Measurements from ENCODE around the gene RPUSD3. TPM values are rescaled to one million over a fixed set of nuclear protein-coding genes. Genes with fewer than 3 reads are reported as not detected.

The RPUSD3 gene
- total RNA-seq, 1 donor = 31.1 TPM

DNA sequence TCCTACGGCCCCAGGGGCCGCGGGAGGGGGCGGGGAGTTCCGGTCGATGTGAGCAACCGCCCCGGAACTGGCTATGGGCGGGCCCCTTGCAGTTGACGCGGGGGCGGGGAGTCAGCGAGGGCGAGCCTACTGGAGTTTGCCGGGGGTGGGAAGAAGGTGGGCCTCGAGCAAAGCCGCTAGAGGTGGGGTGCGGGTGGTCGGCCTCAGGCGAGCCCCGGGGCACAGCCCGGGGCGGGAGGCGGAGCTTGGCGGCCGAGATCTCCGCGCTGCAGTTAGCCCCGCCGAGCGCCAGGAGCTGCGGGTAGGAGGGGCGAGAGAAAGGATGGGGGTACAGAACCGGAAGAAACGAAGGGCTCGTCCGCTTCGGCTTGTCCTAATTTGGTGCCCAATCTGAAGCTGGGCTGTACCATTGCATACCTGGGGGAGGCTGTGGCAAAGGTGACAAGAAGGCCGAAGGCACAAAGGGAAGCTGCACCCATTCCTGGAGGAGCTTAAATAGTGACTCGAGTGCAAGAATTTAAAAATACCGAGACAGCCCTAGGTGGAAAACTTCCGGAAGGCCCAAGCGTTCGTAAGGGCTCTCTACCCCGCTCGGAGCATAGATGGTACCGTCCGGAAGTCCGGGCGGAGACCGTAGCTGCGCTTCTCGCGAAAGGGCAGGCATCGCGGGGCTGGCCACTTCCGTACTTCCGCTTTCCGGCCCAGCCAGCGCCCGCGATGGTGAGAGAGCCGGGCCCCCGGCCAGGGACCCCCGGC, 51.2 kb downstream of the RPUSD3 start, which contains the start of the genes ARPC4 and TADA3:
Gene ARPC4, plus strand, starts transcription at position 678 of the 756 bp plus-strand sequence. Its CDS starts 40 bp downstream, at position 718.
Gene TADA3, minus strand, starts transcription at position 69 of the 756 bp plus-strand sequence. CDS start 1,007 bp downstream, outside the sequence.
- TF ChIP-seq, protein P1, sequence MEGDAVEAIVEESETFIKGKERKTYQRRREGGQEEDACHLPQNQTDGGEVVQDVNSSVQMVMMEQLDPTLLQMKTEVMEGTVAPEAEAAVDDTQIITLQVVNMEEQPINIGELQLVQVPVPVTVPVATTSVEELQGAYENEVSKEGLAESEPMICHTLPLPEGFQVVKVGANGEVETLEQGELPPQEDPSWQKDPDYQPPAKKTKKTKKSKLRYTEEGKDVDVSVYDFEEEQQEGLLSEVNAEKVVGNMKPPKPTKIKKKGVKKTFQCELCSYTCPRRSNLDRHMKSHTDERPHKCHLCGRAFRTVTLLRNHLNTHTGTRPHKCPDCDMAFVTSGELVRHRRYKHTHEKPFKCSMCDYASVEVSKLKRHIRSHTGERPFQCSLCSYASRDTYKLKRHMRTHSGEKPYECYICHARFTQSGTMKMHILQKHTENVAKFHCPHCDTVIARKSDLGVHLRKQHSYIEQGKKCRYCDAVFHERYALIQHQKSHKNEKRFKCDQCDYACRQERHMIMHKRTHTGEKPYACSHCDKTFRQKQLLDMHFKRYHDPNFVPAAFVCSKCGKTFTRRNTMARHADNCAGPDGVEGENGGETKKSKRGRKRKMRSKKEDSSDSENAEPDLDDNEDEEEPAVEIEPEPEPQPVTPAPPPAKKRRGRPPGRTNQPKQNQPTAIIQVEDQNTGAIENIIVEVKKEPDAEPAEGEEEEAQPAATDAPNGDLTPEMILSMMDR (IDR thresholded peaks at IDR 0.05; ENCODE audit: insufficient read depth, low read depth, low read length) = no peak
- DNase-seq (ENCODE audit: low read depth) = peak; percentile 97
- peak within 1 kb of the TSS; percentile 80 for H3K4me3 ChIP-seq (ENCODE audit: low read depth, low read length)

DNA sequence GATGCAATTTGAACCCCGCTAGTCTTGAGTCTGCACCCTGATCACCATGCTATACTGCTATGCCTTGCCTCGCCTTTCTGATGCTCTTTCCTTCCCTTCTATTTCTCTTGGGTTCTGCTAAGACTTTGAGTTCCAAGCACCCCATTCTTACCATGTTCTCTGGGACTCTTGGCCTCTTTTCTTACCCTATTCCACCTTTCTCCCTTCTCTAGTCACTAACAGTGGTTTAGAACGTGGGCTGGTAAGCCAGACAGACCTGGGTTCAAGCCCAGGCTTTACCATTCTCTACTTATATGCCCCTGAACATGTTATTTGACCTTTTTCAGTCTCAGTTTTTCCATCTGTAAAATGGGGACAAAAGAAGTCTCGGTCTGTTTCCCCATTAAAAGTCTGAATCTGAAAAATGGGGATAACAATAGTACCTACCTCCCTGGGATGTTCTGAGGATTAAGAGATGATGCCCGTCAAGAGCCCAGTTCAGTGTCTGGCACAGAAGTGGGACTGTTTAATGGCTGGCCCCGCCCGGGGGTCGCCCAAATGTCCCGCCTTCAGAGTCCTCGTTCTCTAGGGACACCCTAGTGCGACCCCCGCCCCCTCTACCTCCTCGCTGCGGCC, 51.9 kb downstream of the RPUSD3 start:
- DNase-seq (ENCODE audit: low read depth) = no peak
- peak overlapping the region; percentile 80 for H3K4me3 ChIP-seq (ENCODE audit: low read depth, low read length)
- TF ChIP-seq, protein P1 (IDR thresholded peaks at IDR 0.05; ENCODE audit: insufficient read depth, low read depth, low read length) = no peak

DNA sequence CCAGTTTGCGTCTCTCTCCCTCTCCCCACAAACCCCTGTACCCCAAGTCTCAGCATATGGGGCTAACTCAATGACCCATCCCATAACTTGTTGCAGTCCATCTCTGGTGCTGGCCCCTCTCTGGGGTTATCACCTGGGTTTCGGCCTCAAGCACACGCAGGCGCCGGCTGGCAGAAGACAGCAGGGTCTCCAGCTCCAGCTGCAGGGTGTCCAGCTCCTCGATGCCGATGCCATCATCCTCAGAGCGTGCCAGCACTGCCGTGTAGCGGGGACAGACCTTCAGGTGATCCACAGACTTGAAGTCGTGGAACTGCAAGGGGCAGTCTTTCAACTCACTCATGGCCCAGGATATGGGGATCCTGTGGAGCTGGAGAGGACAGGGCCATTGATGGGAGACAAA, 52.7 kb downstream of the RPUSD3 start:
- TF ChIP-seq, protein P1 (IDR thresholded peaks at IDR 0.05; ENCODE audit: insufficient read depth, low read depth, low read length) = no peak
- DNase-seq (ENCODE audit: low read depth) = no peak
- no peak overlapping the region for H3K4me3 ChIP-seq (ENCODE audit: low read depth, low read length)

Other genes with a start within 250 kb of the RPUSD3 start
- 32.4 and 39.9 TPM in 2 replicates for gene MTMR14, start 194.5 kb downstream of the RPUSD3 start, total RNA-seq
- gene CPNE9, start 140.2 kb downstream of the RPUSD3 start, total RNA-seq = not detected in 2 replicates
- 15.5 and 17.3 TPM in 2 replicates for gene BRPF1, start 112.3 kb downstream of the RPUSD3 start, total RNA-seq
- 19.0 and 32.2 TPM in 2 replicates for gene OGG1, start 94.1 kb downstream of the RPUSD3 start, total RNA-seq
- gene CAMK1, start 74.1 kb downstream of the RPUSD3 start, total RNA-seq = 27.6 and 30.0 TPM in 2 replicates
- gene TADA3, start 51.5 kb downstream of the RPUSD3 start, total RNA-seq = 92.4 and 109 TPM in 2 replicates
- 216 and 304 TPM in 2 replicates for gene ARPC4, start 50.9 kb downstream of the RPUSD3 start, total RNA-seq
- gene TTLL3, start 33.7 kb downstream of the RPUSD3 start, total RNA-seq = 19.0 and 21.6 TPM in 2 replicates
- gene CIDEC, start 36.2 kb upstream of the RPUSD3 start, total RNA-seq = not detected in 2 replicates
- gene JAGN1, start 46.6 kb upstream of the RPUSD3 start, total RNA-seq = 15.1 and 24.2 TPM in 2 replicates
- gene IL17RE, start 58.8 kb upstream of the RPUSD3 start, total RNA-seq = 0.43 and 0.64 TPM in 2 replicates
- 32.8 and 42.8 TPM in 2 replicates for gene IL17RC, start 73.1 kb upstream of the RPUSD3 start, total RNA-seq
- 13.2 and 16.0 TPM in 2 replicates for gene CRELD1, start 89.8 kb upstream of the RPUSD3 start, total RNA-seq
- gene PRRT3, start 108.4 kb upstream of the RPUSD3 start, total RNA-seq = 3.2 and 3.5 TPM in 2 replicates
- 35.4 and 52.7 TPM in 2 replicates for gene EMC3, start 142.8 kb upstream of the RPUSD3 start, total RNA-seq
- gene FANCD2, start 182.4 kb upstream of the RPUSD3 start, total RNA-seq = 15.5 and 23.3 TPM in 2 replicates

Data from fibroblast of villous mesenchyme (primary cell).